Measurements from ENCODE around the gene PIGV.

PIGV gene

DNA sequence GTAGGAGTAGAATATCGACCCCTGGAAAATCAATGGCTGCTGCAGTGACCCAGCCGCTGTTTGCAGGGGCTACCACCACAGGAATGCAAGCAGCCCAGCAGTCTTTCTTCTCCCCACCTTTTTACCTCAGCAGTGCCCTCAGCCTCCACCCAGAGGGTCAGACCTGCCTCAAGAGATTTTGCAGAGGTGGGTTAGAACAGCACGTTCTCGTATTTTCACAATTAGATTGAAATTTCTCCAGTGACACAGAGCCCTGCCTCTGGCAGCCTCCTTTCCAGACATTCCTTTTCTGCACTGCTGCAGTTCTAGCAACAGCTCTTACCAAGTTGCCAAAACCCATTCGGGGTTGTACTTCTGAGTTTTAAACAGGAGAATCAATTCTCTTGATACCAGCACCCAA lies 38.3 kb upstream of the PIGV start:
- Histone ChIP-seq H3K27ac (ENCODE audit: low read depth, low read length) (no peak overlapping the region), H3F3A (ENCODE audit: insufficient read depth) (0 out of 2 replicates have a peak, but pooled peaks cover 2% of the 10 kb centered on the region), H3K9ac (ENCODE audit: low read length) (no peak overlapping the region), H3K79me2 (ENCODE audit: insufficient read depth, low read length) (peaks cover 91% of the 10 kb centered on the region), H3K27me3 (ENCODE audit: low read length) (no peaks in the 10 kb centered on the region), H3K9me3 (ENCODE audit: insufficient read depth, low read length) (no peaks in the 10 kb centered on the region), H3K4me3 (ENCODE audit: insufficient read depth, low read length, poor library complexity, severe bottlenecking) (no peak overlapping the region), H3K4me2 (ENCODE audit: low read depth, low read length, poor library complexity, severe bottlenecking) (no peak overlapping the region), H4K20me1 (ENCODE audit: low read depth, low read length) (no peaks in the 10 kb centered on the region), H3K36me3 (ENCODE audit: low read length) (peaks cover 42% of the 10 kb centered on the region), H2AFZ (ENCODE audit: low read depth, low read length, severe bottlenecking) (no peak overlapping the region), H3K9me2 (replicated peaks; ENCODE audit: insufficient read depth, low read length) (no peaks in the 10 kb centered on the region)
- TF ChIP-seq, protein P1, sequence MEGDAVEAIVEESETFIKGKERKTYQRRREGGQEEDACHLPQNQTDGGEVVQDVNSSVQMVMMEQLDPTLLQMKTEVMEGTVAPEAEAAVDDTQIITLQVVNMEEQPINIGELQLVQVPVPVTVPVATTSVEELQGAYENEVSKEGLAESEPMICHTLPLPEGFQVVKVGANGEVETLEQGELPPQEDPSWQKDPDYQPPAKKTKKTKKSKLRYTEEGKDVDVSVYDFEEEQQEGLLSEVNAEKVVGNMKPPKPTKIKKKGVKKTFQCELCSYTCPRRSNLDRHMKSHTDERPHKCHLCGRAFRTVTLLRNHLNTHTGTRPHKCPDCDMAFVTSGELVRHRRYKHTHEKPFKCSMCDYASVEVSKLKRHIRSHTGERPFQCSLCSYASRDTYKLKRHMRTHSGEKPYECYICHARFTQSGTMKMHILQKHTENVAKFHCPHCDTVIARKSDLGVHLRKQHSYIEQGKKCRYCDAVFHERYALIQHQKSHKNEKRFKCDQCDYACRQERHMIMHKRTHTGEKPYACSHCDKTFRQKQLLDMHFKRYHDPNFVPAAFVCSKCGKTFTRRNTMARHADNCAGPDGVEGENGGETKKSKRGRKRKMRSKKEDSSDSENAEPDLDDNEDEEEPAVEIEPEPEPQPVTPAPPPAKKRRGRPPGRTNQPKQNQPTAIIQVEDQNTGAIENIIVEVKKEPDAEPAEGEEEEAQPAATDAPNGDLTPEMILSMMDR (IDR thresholded peaks at IDR 0.05; ENCODE audit: insufficient read depth, low read length, poor library complexity, severe bottlenecking): no peak
- TF ChIP-seq EZH2phosphoT487 (conservative IDR thresholded peaks at IDR 0.05; ENCODE audit: low read length): no peak

DNA sequence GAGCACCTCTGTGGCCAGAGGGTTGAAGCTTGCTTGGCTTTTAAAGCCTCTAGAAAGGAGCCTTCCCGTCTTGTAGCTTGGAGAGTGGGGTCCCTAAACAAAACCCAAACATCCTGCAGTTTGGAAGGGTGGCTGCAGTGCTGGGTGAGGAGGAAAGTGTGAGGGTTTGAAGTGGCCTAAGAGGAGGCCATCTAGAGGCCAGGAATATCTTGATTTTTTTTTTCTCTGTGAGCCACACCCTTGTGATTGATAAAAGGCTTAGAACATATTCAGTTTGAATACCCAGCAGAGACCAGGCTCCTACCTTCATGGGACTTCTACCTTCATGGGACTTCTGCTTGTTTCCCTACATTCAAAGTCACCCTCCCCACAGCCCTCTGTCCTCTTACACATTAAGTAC lies 37.3 kb upstream of the PIGV start:
- Histone ChIP-seq H4K20me1 (ENCODE audit: low read depth, low read length) (no peaks in the 10 kb centered on the region), H3K36me3 (ENCODE audit: low read length) (peaks cover 36% of the 10 kb centered on the region; the same call in 1 of the 2 replicates), H2AFZ (ENCODE audit: low read depth, low read length, severe bottlenecking) (no peak overlapping the region), H3K27ac (ENCODE audit: low read depth, low read length) (no peak overlapping the region), H3K4me3 (ENCODE audit: insufficient read depth, low read length, poor library complexity, severe bottlenecking) (no peak overlapping the region), H3K9me3 (ENCODE audit: insufficient read depth, low read length) (no peaks in the 10 kb centered on the region), H3K27me3 (ENCODE audit: low read length) (no peaks in the 10 kb centered on the region), H3K9ac (ENCODE audit: low read length) (no peak overlapping the region), H3K9me2 (replicated peaks; ENCODE audit: insufficient read depth, low read length) (no peaks in the 10 kb centered on the region), H3F3A (ENCODE audit: insufficient read depth) (no peaks in the 10 kb centered on the region), H3K4me2 (ENCODE audit: low read depth, low read length, poor library complexity, severe bottlenecking) (no peak overlapping the region), H3K79me2 (ENCODE audit: insufficient read depth, low read length) (peaks cover 91% of the 10 kb centered on the region)
- TF ChIP-seq, protein P1 (IDR thresholded peaks at IDR 0.05; ENCODE audit: insufficient read depth, low read length, poor library complexity, severe bottlenecking): no peak
- TF ChIP-seq EZH2phosphoT487 (conservative IDR thresholded peaks at IDR 0.05; ENCODE audit: low read length): no peak

DNA sequence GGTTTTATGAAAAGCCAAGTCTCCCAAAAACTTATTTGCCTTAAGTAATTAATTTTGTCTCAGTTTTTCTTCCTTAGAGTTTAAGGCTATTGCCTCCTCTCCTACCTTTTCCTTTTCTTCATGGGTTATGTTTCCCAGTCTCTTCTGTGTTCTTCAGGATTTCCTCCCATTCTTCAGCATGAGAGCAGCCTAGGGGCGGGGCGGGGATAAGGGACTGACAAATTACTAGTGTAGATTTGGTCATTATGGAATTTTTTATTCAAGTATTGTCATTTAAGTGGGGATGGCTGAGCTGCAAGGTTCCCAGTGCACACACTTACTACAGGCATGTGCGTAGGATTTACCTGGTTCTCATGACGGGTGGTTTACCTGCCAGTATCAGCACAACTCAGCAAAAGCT lies 35.2 kb upstream of the PIGV start:
- no peak overlapping the region for H3K4me3 ChIP-seq (ENCODE audit: insufficient read depth, low read length, poor library complexity, severe bottlenecking)
- no peaks in the 10 kb centered on the region for H3K27me3 ChIP-seq (ENCODE audit: low read length)
- TF ChIP-seq EZH2phosphoT487 (conservative IDR thresholded peaks at IDR 0.05; ENCODE audit: low read length): no peak
- TF ChIP-seq, protein P1 (IDR thresholded peaks at IDR 0.05; ENCODE audit: insufficient read depth, low read length, poor library complexity, severe bottlenecking): no peak
- no peak overlapping the region for H3K27ac ChIP-seq (ENCODE audit: low read depth, low read length)
- no peaks in the 10 kb centered on the region for H3K9me2 ChIP-seq (replicated peaks; ENCODE audit: insufficient read depth, low read length)
- peaks cover 31% of the 10 kb centered on the region; the same call in 1 of the 2 replicates for H3K36me3 ChIP-seq (ENCODE audit: low read length)
- H3K79me2 ChIP-seq (ENCODE audit: insufficient read depth, low read length): peaks cover 76% of the 10 kb centered on the region
- no peak overlapping the region for H3K9ac ChIP-seq (ENCODE audit: low read length)
- H3K4me2 ChIP-seq (ENCODE audit: low read depth, low read length, poor library complexity, severe bottlenecking): no peak overlapping the region
- no peaks in the 10 kb centered on the region for H3F3A ChIP-seq (ENCODE audit: insufficient read depth)
- H2AFZ ChIP-seq (ENCODE audit: low read depth, low read length, severe bottlenecking): no peak overlapping the region
- no peaks in the 10 kb centered on the region for H3K9me3 ChIP-seq (ENCODE audit: insufficient read depth, low read length)
- no peaks in the 10 kb centered on the region for H4K20me1 ChIP-seq (ENCODE audit: low read depth, low read length)
